Keratinocyte (primary cell): ENCODE measurements around the gene TBX6. TPM values are rescaled to one million over a fixed set of nuclear protein-coding genes. Genes with fewer than 3 reads are reported as not detected.

Experiments
- DNase-seq: peaks from one replicate; pipeline ENCODE4 v3.0.0-alpha.2; 2011; ENCODE audit warnings: low read depth, missing footprints, low spot score
- FAIRE-seq: peaks from 2 replicates; lab custom pipeline; 2011; peaks lifted over from hg19 to GRCh38; lab: Jason Lieb, UNC
- H2AFZ ChIP-seq: 2 replicates; pipeline ENCODE4 v1.6.0; 2012; ENCODE audit warnings: low read length, control low read depth, inconsistent platforms; ENCODE audit not compliant: control insufficient read depth
- H3K27ac ChIP-seq: 2 replicates; pipeline ENCODE4 v1.5.1; 2011; ENCODE audit warnings: low read length; ENCODE audit not compliant: control insufficient read depth, insufficient read depth
- H3K27me3 ChIP-seq: 3 replicates; pipeline ENCODE4 v1.6.0; 2011; ENCODE audit warnings: low read length; ENCODE audit not compliant: control insufficient read depth, insufficient read depth; ENCODE audit errors: extremely low read depth
- H3K36me3 ChIP-seq, 2 experiments: 2 replicates in 1 of 2; 3 replicates in 1 of 2; pipeline ENCODE4 v1.5.1; 2011; ENCODE audit warnings: low read length in 2 of 2, mild to moderate bottlenecking in 1 of 2; ENCODE audit not compliant: control insufficient read depth in 2 of 2, insufficient read depth in 2 of 2; ENCODE audit errors: extremely low read depth in 1 of 2
- H3K4me1 ChIP-seq: 3 replicates; pipeline ENCODE4 v1.5.1; 2011; ENCODE audit warnings: low read length; ENCODE audit not compliant: control insufficient read depth, insufficient read depth; ENCODE audit errors: extremely low read depth
- H3K4me2 ChIP-seq: 3 replicates; pipeline ENCODE4 v1.6.0; 2011; ENCODE audit warnings: low read depth, low read length; ENCODE audit not compliant: control insufficient read depth, insufficient read depth; ENCODE audit errors: extremely low read depth
- H3K4me3 ChIP-seq, 3 experiments: fragments of 200-600 bp in 1 of 3; sonication (generic) in 1 of 3; 2 replicates in 2 of 3; 3 replicates in 1 of 3; pipeline ENCODE4 v1.5.1; 2011 to 2016; ENCODE audit warnings: low read length in 3 of 3, mild to moderate bottlenecking in 3 of 3, control low read depth in 2 of 3, inconsistent platforms in 1 of 3, low read depth in 1 of 3, mixed read lengths in 1 of 3, mixed run types in 1 of 3, moderate library complexity in 1 of 3; ENCODE audit not compliant: control insufficient read depth in 2 of 3, insufficient read depth in 2 of 3; ENCODE audit errors: extremely low read depth in 1 of 3
- H3K79me2 ChIP-seq: 2 replicates; pipeline ENCODE4 v1.6.0; 2012; ENCODE audit warnings: low read length; ENCODE audit not compliant: control insufficient read depth, insufficient read depth
- H3K9ac ChIP-seq: 3 replicates; pipeline ENCODE4 v1.6.0; 2011; ENCODE audit warnings: low read length; ENCODE audit not compliant: control insufficient read depth, insufficient read depth; ENCODE audit errors: extremely low read depth
- H3K9me1 ChIP-seq: 3 replicates; pipeline ENCODE4 v1.6.0; 2011; ENCODE audit warnings: low read length; ENCODE audit not compliant: control insufficient read depth, insufficient read depth; ENCODE audit errors: extremely low read depth
- H3K9me3 ChIP-seq: 2 replicates; pipeline ENCODE4 v1.5.1; 2012; ENCODE audit warnings: low read depth, low read length; ENCODE audit not compliant: control insufficient read depth
- H4K20me1 ChIP-seq: 3 replicates; pipeline ENCODE4 v1.6.0; 2011; ENCODE audit warnings: low read length; ENCODE audit not compliant: control insufficient read depth, insufficient read depth; ENCODE audit errors: extremely low read depth
- CTCF ChIP-seq, 3 experiments: IDR thresholded peaks in 1 of 3; conservative IDR thresholded peaks in 1 of 3; optimal IDR thresholded peaks in 1 of 3; 2 replicates in 2 of 3; 3 replicates in 1 of 3; pipeline versions ENCODE3 to v1.5.1; 2011; ENCODE audit warnings: low read length in 3 of 3, mild to moderate bottlenecking in 3 of 3, moderate library complexity in 2 of 3, control low read depth in 1 of 3, inconsistent platforms in 1 of 3; ENCODE audit not compliant: insufficient read depth in 2 of 3; ENCODE audit errors: extremely low read depth in 1 of 3
- EZH2 ChIP-seq: IDR thresholded peaks from one replicate; pipeline ENCODE4 v1.6.1; 2012; ENCODE audit warnings: inconsistent platforms, mild to moderate bottlenecking, low read length, moderate library complexity
- dilution Hi-C: fragments of 300-500 bp; cut with MboI; formaldehyde crosslinking; loops from one replicate; pipeline ENCODE4 v1.7.0; 2020; ENCODE audit warnings: low sequenced_read_pairs; ENCODE audit not compliant: extremely low pct_ligation_motif_present
- polyA plus RNA-seq, 5 experiments: library from polyadenylated mRNA; depleted of rRNA in 3 of 5; stranded (reverse) in 3 of 5; stranded (forward) in 1 of 5; unstranded in 1 of 5; fragments of >200 nt; gene quantifications; 1 replicate in 1 of 5; 2 replicates in 3 of 5; 3 replicates in 1 of 5; pipeline versions ENCODE4 v1.2.1 to v1.2.3, GENCODE V29; 2011 to 2012; ENCODE audit warnings: missing spikeins in 2 of 5, low read depth in 1 of 5, low replicate concordance in 1 of 5

The TBX6 gene
- polyA plus RNA-seq, 1 donor (not counting 4 experiments of a cell fraction or from before 2014, with no cell fraction given) = 0.18 TPM

- Histone ChIP-seq H3K9me1 (no peaks in the 10 kb centered on the region), H3K4me2 (no peak overlapping the region), H2AFZ (no peak overlapping the region), H3K9ac (no peak overlapping the region), H4K20me1 (peaks cover 40% of the 10 kb centered on the region), H3K36me3 (peaks cover 42 to 50% of the 10 kb centered on the region in 2 experiments), H3K27me3 (no peaks in the 10 kb centered on the region), H3K27ac (no peak overlapping the region), H3K4me3 (no peak overlapping the region), H3K9me3 (no peaks in the 10 kb centered on the region), H3K4me1 (peaks cover 30% of the 10 kb centered on the region), H3K79me2 (peaks cover 48% of the 10 kb centered on the region)
- FAIRE-seq (no peak), DNase-seq (no peak)
- dilution Hi-C loops = no loop called here
- TF ChIP-seq CTCF (optimal IDR thresholded peaks at IDR 0.05 in 1 of 3, IDR thresholded peaks at IDR 0.05 in 1 of 3, conservative IDR thresholded peaks at IDR 0.05 in 1 of 3; ENCODE audit: extremely low read depth in 1 of 3, insufficient read depth in 2 of 3, low read length in 3 of 3) (no peak), EZH2 (no peak)
Observed at GRCh38 chr16:30070490-30070889, 21.2 kb downstream of the TBX6 start.

- no peak overlapping the region for H3K4me2 ChIP-seq
- H4K20me1 ChIP-seq = peaks cover 40% of the 10 kb centered on the region
Observed at GRCh38 chr16:30069611-30070462, 21.9 kb downstream of the TBX6 start.

More at GRCh38 chr16:30069611-30070462, 21.9 kb downstream of the TBX6 start:
- H3K9me3 ChIP-seq = no peaks in the 10 kb centered on the region
- H3K27me3 ChIP-seq = no peaks in the 10 kb centered on the region
- H3K4me3 ChIP-seq = no peak overlapping the region
- no peak overlapping the region for H2AFZ ChIP-seq
- H3K27ac ChIP-seq = no peak overlapping the region
- no peak for DNase-seq
- H3K9me1 ChIP-seq = no peaks in the 10 kb centered on the region
- H3K36me3 ChIP-seq = peaks cover 42 to 50% of the 10 kb centered on the region in 2 experiments
- peaks cover 25% of the 10 kb centered on the region for H3K4me1 ChIP-seq
- peaks cover 48% of the 10 kb centered on the region for H3K79me2 ChIP-seq
- H3K9ac ChIP-seq = no peak overlapping the region
- no peak for FAIRE-seq
- no peak for TF ChIP-seq EZH2
- TF ChIP-seq CTCF (optimal IDR thresholded peaks at IDR 0.05 in 1 of 3, IDR thresholded peaks at IDR 0.05 in 1 of 3, conservative IDR thresholded peaks at IDR 0.05 in 1 of 3; ENCODE audit: extremely low read depth in 1 of 3, insufficient read depth in 2 of 3, low read length in 3 of 3) = no peak
- dilution Hi-C loops = no loop called here
